Measurements from ENCODE around the gene RAB40C. TPM values are rescaled to one million over a fixed set of nuclear protein-coding genes. Genes with fewer than 3 reads are reported as not detected.

RAB40C gene
- total and polyA plus RNA-seq, 7 donors = 16.8 to 41.2 (median 28.8) TPM

GRCh38 chr16:672851-673250 is 83.0 kb downstream of the RAB40C start:
- Histone ChIP-seq H3K4me1 (peaks cover 0 to 38% (median 28%) of the 10 kb centered on the region in 4 donors), H3K27me3 (no peaks in the 10 kb centered on the region), H3K9me3 (no peaks in the 10 kb centered on the region), H3K36me3 (peaks cover 33 to 48% (median 39%) of the 10 kb centered on the region in 4 donors), H3K27ac (no peak overlapping the region), H3K4me3 (no peak overlapping the region)
- no peak for DNase-seq
- TF ChIP-seq POLR2A (IDR thresholded peaks at IDR 0.05) = no peak
- TF ChIP-seq POLR2AphosphoS5 (IDR thresholded peaks at IDR 0.05) = no peak
- no peak for TF ChIP-seq EP300 (IDR thresholded peaks at IDR 0.05)
- TF ChIP-seq, protein P1, sequence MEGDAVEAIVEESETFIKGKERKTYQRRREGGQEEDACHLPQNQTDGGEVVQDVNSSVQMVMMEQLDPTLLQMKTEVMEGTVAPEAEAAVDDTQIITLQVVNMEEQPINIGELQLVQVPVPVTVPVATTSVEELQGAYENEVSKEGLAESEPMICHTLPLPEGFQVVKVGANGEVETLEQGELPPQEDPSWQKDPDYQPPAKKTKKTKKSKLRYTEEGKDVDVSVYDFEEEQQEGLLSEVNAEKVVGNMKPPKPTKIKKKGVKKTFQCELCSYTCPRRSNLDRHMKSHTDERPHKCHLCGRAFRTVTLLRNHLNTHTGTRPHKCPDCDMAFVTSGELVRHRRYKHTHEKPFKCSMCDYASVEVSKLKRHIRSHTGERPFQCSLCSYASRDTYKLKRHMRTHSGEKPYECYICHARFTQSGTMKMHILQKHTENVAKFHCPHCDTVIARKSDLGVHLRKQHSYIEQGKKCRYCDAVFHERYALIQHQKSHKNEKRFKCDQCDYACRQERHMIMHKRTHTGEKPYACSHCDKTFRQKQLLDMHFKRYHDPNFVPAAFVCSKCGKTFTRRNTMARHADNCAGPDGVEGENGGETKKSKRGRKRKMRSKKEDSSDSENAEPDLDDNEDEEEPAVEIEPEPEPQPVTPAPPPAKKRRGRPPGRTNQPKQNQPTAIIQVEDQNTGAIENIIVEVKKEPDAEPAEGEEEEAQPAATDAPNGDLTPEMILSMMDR (IDR thresholded peaks at IDR 0.05) = no peak
- 95 to 96% methylated on average over 21 of the region's 21 CpGs for WGBS, 2 donors
- intact Hi-C loops (cut with DNase I) = no loop called here

GRCh38 chr16:673399-673991 is 83.6 kb downstream of the RAB40C start:
- H3K4me1 ChIP-seq = peaks cover 0 to 35% (median 26%) of the 10 kb centered on the region in 4 donors
- no peak overlapping the region for H3K4me3 ChIP-seq
- no peak overlapping the region for H3K27ac ChIP-seq
- no peak for TF ChIP-seq EP300 (IDR thresholded peaks at IDR 0.05)
- no peak for TF ChIP-seq POLR2AphosphoS5 (IDR thresholded peaks at IDR 0.05)
- TF ChIP-seq, protein P1 (IDR thresholded peaks at IDR 0.05) = no peak
- no peak for TF ChIP-seq POLR2A (IDR thresholded peaks at IDR 0.05)
- DNase-seq = no peak
- WGBS, 2 donors = 92% methylated on average over 18 of the region's 18 CpGs
- no peaks in the 10 kb centered on the region for H3K9me3 ChIP-seq
- intact Hi-C loops (cut with DNase I) = no loop called here
- H3K27me3 ChIP-seq = no peaks in the 10 kb centered on the region
- H3K36me3 ChIP-seq = peaks cover 33 to 48% (median 39%) of the 10 kb centered on the region in 4 donors

DNA sequence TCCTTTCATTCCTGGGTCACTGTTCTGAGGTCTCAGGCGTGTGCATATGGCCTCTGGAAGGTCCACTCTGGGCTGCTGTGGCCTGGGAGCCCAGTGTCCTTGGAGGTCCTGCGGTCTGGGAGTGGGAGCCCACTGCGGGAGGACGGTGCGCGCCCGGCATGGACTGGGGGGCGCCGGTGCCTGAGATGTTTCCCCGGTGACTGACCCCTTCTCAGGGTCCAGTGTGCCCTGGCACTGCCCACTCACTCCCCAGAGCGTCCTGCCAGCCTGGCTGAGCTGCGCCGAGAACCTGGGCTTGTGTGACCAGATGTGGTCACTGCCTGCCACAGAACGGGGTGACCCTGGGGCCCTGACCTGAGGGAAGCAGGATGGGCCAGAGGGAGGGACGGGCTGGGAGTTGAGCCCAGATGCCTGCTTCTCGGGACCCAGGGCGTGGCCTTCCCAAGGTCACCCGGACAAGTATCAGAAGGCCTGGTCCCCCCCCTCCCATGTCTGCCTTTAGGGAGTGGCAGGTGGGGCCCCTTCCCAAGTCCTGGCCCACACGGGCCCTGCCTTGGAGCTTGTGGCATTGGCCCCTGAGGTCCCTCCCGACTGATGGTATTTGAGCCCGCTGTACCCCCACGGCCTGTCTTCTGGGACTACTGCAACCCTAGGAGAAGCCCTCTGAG is 84.5 kb downstream of the RAB40C start:
- TF ChIP-seq, protein P1 (IDR thresholded peaks at IDR 0.05) = no peak
- no peak for TF ChIP-seq POLR2A (IDR thresholded peaks at IDR 0.05)
- TF ChIP-seq EP300 (IDR thresholded peaks at IDR 0.05) = no peak
- no peak for TF ChIP-seq POLR2AphosphoS5 (IDR thresholded peaks at IDR 0.05)
- Histone ChIP-seq H3K9me3 (no peaks in the 10 kb centered on the region), H3K36me3 (peaks cover 33 to 48% (median 39%) of the 10 kb centered on the region in 4 donors), H3K4me1 (peaks cover 0 to 32% (median 21%) of the 10 kb centered on the region in 4 donors), H3K27ac (peak overlapping the region in 1 of 4 donors; percentile 38), H3K4me3 (no peak overlapping the region), H3K27me3 (no peaks in the 10 kb centered on the region)
- no peak for DNase-seq
- WGBS, 2 donors = 73 to 85% methylated on average over 22 of the region's 22 CpGs
- intact Hi-C loops (cut with DNase I) = no loop called here

DNA sequence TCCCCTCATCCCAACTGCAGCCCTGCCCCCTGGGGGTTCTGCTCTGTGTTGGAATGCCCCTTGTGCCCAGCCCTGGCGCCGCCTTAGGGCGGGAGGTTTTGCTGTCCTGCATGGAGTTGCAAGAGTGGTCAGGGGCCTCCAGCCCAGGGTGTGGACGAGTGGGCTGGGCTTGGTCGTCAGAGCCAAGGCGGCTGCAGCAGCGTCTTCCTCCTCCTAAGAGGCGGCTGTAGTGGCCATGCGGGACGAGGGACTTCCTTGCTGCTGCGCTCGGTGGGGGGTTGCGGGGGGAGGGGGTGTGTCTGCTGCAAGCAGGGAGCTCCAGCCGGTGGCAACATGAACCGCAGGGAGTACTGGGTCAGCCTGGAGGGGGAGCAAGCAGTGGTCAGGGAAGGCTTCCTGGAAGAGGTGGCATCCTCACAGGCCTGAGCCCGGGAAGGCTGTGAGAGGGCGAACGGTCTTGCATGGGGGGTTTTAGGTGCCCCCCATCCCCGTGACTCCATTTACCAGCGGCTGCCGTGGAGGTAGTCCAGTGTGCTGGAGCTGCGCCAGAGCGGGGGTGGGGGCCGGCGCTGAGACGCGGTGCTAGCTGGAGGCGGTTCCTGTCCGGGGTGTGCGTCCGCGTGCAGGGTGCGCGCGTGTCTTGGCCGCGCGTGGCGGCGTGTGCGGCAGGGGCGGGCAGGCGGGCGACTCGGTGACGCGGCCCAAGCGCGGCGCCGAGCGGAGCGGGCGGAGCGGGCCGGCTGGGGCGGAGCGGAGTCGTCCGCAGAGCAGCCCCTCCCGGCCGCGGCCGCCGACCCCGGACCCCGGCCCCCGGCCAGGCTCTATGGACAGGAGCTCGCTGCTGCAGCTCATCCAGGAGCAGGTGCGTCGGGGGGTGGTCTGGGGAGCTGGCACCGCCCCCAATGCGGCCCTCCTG is 85.4 kb downstream of the RAB40C start, which contains the start of gene RHBDL1:
TSS of gene RHBDL1 (plus strand) at position 704 of the 916 bp plus-strand sequence. CDS start at position 824, 120 bp downstream.
- Histone ChIP-seq H3K27ac (peak within 1 kb of the TSS in 3 of 4 donors; percentile 38 to 41 (median 41)), H3K4me1 (peaks cover 0 to 29% (median 21%) of the 10 kb centered on the region in 4 donors), H3K9me3 (no peaks in the 10 kb centered on the region), H3K27me3 (no peaks in the 10 kb centered on the region), H3K36me3 (peaks cover 29 to 40% (median 32%) of the 10 kb centered on the region in 4 donors), H3K4me3 (peak within 1 kb of the TSS; percentile 10 to 48 (median 36))
- intact Hi-C loops (cut with DNase I) = no loop called here
- TF ChIP-seq POLR2A (IDR thresholded peaks at IDR 0.05) (no peak), POLR2AphosphoS5 (IDR thresholded peaks at IDR 0.05) (peak in 1 of 4 donors; percentile 7)
- no peak for DNase-seq
- 2 to 5% methylated on average over 73 of the region's 73 CpGs for WGBS, 2 donors

All from sigmoid colon (tissue), 7 donors.